ENCODE measurements around the gene DTX3L. TPM values are rescaled to one million over a fixed set of nuclear protein-coding genes. Genes with fewer than 3 reads are reported as not detected.

Gene DTX3L
- total RNA-seq, 4 donors from 2014 or later, result 21.6 to 33.5 (median 21.8) TPM

GRCh38 chr3:122603056-122603455 lies 38.9 kb downstream of the DTX3L start:
- no peaks in the 10 kb centered on the region for H3K9me3 ChIP-seq
- H3K27me3 ChIP-seq, result no peaks in the 10 kb centered on the region
- intact Hi-C loops (cut with DNase I), result no loop called here

GRCh38 chr3:122606330-122606729 lies 42.2 kb downstream of the DTX3L start:
- WGBS, result 87% methylated on average over 4 of the region's 4 CpGs
- Histone ChIP-seq H3K27me3 (no peaks in the 10 kb centered on the region), H3K36me3 (no peaks in the 10 kb centered on the region), H3K4me3 (no peak overlapping the region), H3K27ac (replicated peaks in 1 of 4) (no peak overlapping the region), H3K4me1 (no peaks in the 10 kb centered on the region), H3K9me3 (no peaks in the 10 kb centered on the region)
- DNase-seq (ENCODE audit: extremely low spot score), result no peak
- intact Hi-C loops (cut with DNase I), result no loop called here
- TF ChIP-seq POLR2AphosphoS5 (IDR thresholded peaks at IDR 0.05) (no peak), CTCF (IDR thresholded peaks at IDR 0.05) (no peak), EP300 (IDR thresholded peaks at IDR 0.05) (no peak), POLR2A (IDR thresholded peaks at IDR 0.05; ENCODE audit: low read depth) (no peak)

More at GRCh38 chr3:122603056-122603455, 38.9 kb downstream of the DTX3L start:
- DNase-seq (ENCODE audit: extremely low spot score), result no peak
- Histone ChIP-seq H3K36me3 (no peaks in the 10 kb centered on the region), H3K27ac (replicated peaks in 1 of 4) (no peak overlapping the region), H3K4me3 (no peak overlapping the region), H3K4me1 (no peaks in the 10 kb centered on the region)
- 82% methylated on average over 2 of the region's 2 CpGs for WGBS
- TF ChIP-seq POLR2A (IDR thresholded peaks at IDR 0.05; ENCODE audit: low read depth) (no peak), EP300 (IDR thresholded peaks at IDR 0.05) (no peak), POLR2AphosphoS5 (IDR thresholded peaks at IDR 0.05) (no peak), CTCF (IDR thresholded peaks at IDR 0.05) (no peak)

GRCh38 chr3:122608916-122609315 lies 44.8 kb downstream of the DTX3L start:
- intact Hi-C loops (cut with DNase I), result no loop called here
- Histone ChIP-seq H3K9me3 (no peaks in the 10 kb centered on the region), H3K27ac (replicated peaks in 1 of 4) (no peak overlapping the region), H3K4me3 (no peak overlapping the region), H3K4me1 (no peaks in the 10 kb centered on the region), H3K36me3 (no peaks in the 10 kb centered on the region), H3K27me3 (no peaks in the 10 kb centered on the region)
- DNase-seq (ENCODE audit: extremely low spot score), result no peak
- no peak for TF ChIP-seq POLR2AphosphoS5 (IDR thresholded peaks at IDR 0.05)
- TF ChIP-seq CTCF (IDR thresholded peaks at IDR 0.05), result no peak
- no peak for TF ChIP-seq EP300 (IDR thresholded peaks at IDR 0.05)
- TF ChIP-seq POLR2A (IDR thresholded peaks at IDR 0.05; ENCODE audit: low read depth), result no peak
- 97% methylated on average over 1 of the region's 1 CpG for WGBS

GRCh38 chr3:122609798-122610559 lies 45.8 kb downstream of the DTX3L start:
- Histone ChIP-seq H3K27ac (replicated peaks in 1 of 4) (no peak overlapping the region), H3K36me3 (no peaks in the 10 kb centered on the region), H3K27me3 (no peaks in the 10 kb centered on the region), H3K9me3 (no peaks in the 10 kb centered on the region), H3K4me3 (no peak overlapping the region), H3K4me1 (no peaks in the 10 kb centered on the region)
- DNase-seq (ENCODE audit: extremely low spot score), result no peak
- WGBS, result 83% methylated on average over 7 of the region's 7 CpGs
- TF ChIP-seq EP300 (IDR thresholded peaks at IDR 0.05), result no peak
- no peak for TF ChIP-seq POLR2A (IDR thresholded peaks at IDR 0.05; ENCODE audit: low read depth)
- no peak for TF ChIP-seq CTCF (IDR thresholded peaks at IDR 0.05)
- no peak for TF ChIP-seq POLR2AphosphoS5 (IDR thresholded peaks at IDR 0.05)
- intact Hi-C loops (cut with DNase I), result no loop called here

GRCh38 chr3:122612696-122613095 lies 48.6 kb downstream of the DTX3L start:
- no peak for DNase-seq (ENCODE audit: extremely low spot score)
- Histone ChIP-seq H3K27me3 (no peaks in the 10 kb centered on the region), H3K9me3 (no peaks in the 10 kb centered on the region), H3K27ac (replicated peaks in 1 of 4) (no peak overlapping the region), H3K4me3 (no peak overlapping the region), H3K36me3 (no peaks in the 10 kb centered on the region), H3K4me1 (no peaks in the 10 kb centered on the region)
- TF ChIP-seq POLR2AphosphoS5 (IDR thresholded peaks at IDR 0.05) (no peak), POLR2A (IDR thresholded peaks at IDR 0.05; ENCODE audit: low read depth) (no peak), CTCF (IDR thresholded peaks at IDR 0.05) (no peak), EP300 (IDR thresholded peaks at IDR 0.05) (no peak)
- 92% methylated on average over 5 of the region's 5 CpGs for WGBS
- intact Hi-C loops (cut with DNase I), result no loop called here

Data from esophagus muscularis mucosa (tissue), 4 donors.